HL-60 (cell line): Measurements from ENCODE around the gene EEF1AKMT1.

Experiments
- DNase-seq, 2 experiments: peaks; one replicate each; pipeline ENCODE4 v3.0.0-alpha.2; 2010 to 2020; ENCODE audit warnings: low read depth in 1 of 2, low spot score in 1 of 2
- H3K27ac ChIP-seq: fragments of 250-450 bp; sonication (Bioruptor Pico); replicated peaks from 2 replicates; pipeline ENCODE4 v1.5.1; 2020; ENCODE audit warnings: mild to moderate bottlenecking, moderate library complexity
- H3K27me3 ChIP-seq: fragments of 250-450 bp; sonication (Bioruptor Pico); 2 replicates; pipeline ENCODE4 v1.5.1; 2021; ENCODE audit warnings: mild to moderate bottlenecking, moderate library complexity; ENCODE audit not compliant: insufficient read depth, poor library complexity, severe bottlenecking
- H3K4me3 ChIP-seq: replicated peaks from 2 replicates; pipeline ENCODE4 v1.5.1; 2011; ENCODE audit warnings: mild to moderate bottlenecking, control low read depth, low read length; ENCODE audit not compliant: insufficient read depth
- CTCF ChIP-seq: IDR thresholded peaks from one replicate; pipeline ENCODE4 v1.5.1; 2011; ENCODE audit warnings: low read length, control low read depth, inconsistent platforms; ENCODE audit not compliant: insufficient read depth
- GABPA ChIP-seq: IDR thresholded peaks from 2 replicates; pipeline ENCODE4 v1.6.1; 2012; ENCODE audit warnings: low read depth
- POLR2AphosphoS5 ChIP-seq: IDR thresholded peaks from 2 replicates; pipeline ENCODE4 v1.6.1; 2012; ENCODE audit warnings: low read depth
- REST ChIP-seq: IDR thresholded peaks from 2 replicates; pipeline ENCODE4 v1.6.1; 2012; ENCODE audit warnings: low read depth; ENCODE audit not compliant: insufficient replicate concordance
- SPI1 ChIP-seq: IDR thresholded peaks from 2 replicates; pipeline ENCODE4 v1.6.1; 2012; ENCODE audit warnings: low read depth, mild to moderate bottlenecking, borderline replicate concordance

Gene EEF1AKMT1

GRCh38 chr13:20738616-20739015 lies 35.1 kb downstream of the EEF1AKMT1 start:
- Histone ChIP-seq H3K27ac (no peak overlapping the region), H3K4me3 (no peak overlapping the region), H3K27me3 (no peaks in the 10 kb centered on the region)
- TF ChIP-seq POLR2AphosphoS5 (no peak), REST (no peak), GABPA (no peak), CTCF (no peak), SPI1 (no peak)
- no peak for DNase-seq

GRCh38 chr13:20729633-20730585 lies 43.9 kb downstream of the EEF1AKMT1 start:
- Histone ChIP-seq H3K27me3 (no peaks in the 10 kb centered on the region), H3K27ac (no peak overlapping the region), H3K4me3 (no peak overlapping the region)
- TF ChIP-seq CTCF (no peak), SPI1 (no peak), REST (no peak), POLR2AphosphoS5 (no peak), GABPA (no peak)
- DNase-seq, result no peak

- Histone ChIP-seq H3K27me3 (no peaks in the 10 kb centered on the region), H3K4me3 (no peak overlapping the region), H3K27ac (no peak overlapping the region)
- TF ChIP-seq REST (no peak), GABPA (no peak), SPI1 (no peak), CTCF (no peak), POLR2AphosphoS5 (no peak)
- DNase-seq, result no peak
Observed at GRCh38 chr13:20728579-20729311, 45.0 kb downstream of the EEF1AKMT1 start.
